HepG2 (cell line): ENCODE results near the gene DIABLO. TPM values are rescaled to one million over a fixed set of nuclear protein-coding genes. Genes with fewer than 3 reads are reported as not detected.

Experiments
- ARNT2 ChIP-seq: sonication (generic); formaldehyde crosslinking; IDR thresholded peaks from 2 replicates; pipeline ENCODE4 v1.8.0; 2022; ENCODE audit warnings: mild to moderate bottlenecking, low read depth, missing genetic modification reagents, moderate library complexity
- DPF2 ChIP-seq: sonication (generic); formaldehyde crosslinking; IDR thresholded peaks from 2 replicates; pipeline ENCODE4 v1.4.0; 2020; ENCODE audit warnings: mild to moderate bottlenecking, low read depth, missing genetic modification reagents, borderline replicate concordance
- ERF ChIP-seq: IDR thresholded peaks from 2 replicates; pipeline ENCODE4 v1.6.1; 2018; ENCODE audit warnings: missing biosample characterization, missing genetic modification reagents
- ETS1 ChIP-seq: sonication (generic); formaldehyde crosslinking; IDR thresholded peaks from 2 replicates; pipeline ENCODE4 v1.4.0; 2020; ENCODE audit warnings: missing genetic modification reagents
- IKZF1 ChIP-seq: fragments of 450-650 bp; IDR thresholded peaks from 2 replicates; pipeline ENCODE4 v1.7.1; 2016
- KAT8 ChIP-seq: IDR thresholded peaks from 2 replicates; pipeline ENCODE4 v1.6.1; 2016; ENCODE audit warnings: missing genetic modification reagents, missing compliant biosample characterization
- PRDM15 ChIP-seq: sonication (generic); formaldehyde crosslinking; IDR thresholded peaks from 2 replicates; pipeline ENCODE4 v1.4.0; 2020; ENCODE audit warnings: missing genetic modification reagents
- RBM39 ChIP-seq: fragments of 200-400 bp; formaldehyde crosslinking; IDR thresholded peaks from one replicate; pipeline ENCODE4 v1.6.1; 2018; ENCODE audit warnings: antibody characterized with exemption, mild to moderate bottlenecking, low read depth, low read length; ENCODE audit not compliant: poor library complexity, severe bottlenecking
- SNAPC4 ChIP-seq: sonication (generic); formaldehyde crosslinking; IDR thresholded peaks from 2 replicates; pipeline ENCODE4 v1.4.0; 2020; ENCODE audit warnings: mild to moderate bottlenecking, missing genetic modification reagents
- TFDP1 ChIP-seq: IDR thresholded peaks from 2 replicates; pipeline ENCODE4 v1.6.1; 2016; ENCODE audit warnings: missing compliant biosample characterization, missing genetic modification reagents, borderline replicate concordance
- ZBTB1 ChIP-seq: sonication (generic); formaldehyde crosslinking; IDR thresholded peaks from 2 replicates; pipeline ENCODE4 v1.4.0; 2020; ENCODE audit warnings: missing genetic modification reagents, borderline replicate concordance
- ZFYVE20 ChIP-seq: sonication (generic); formaldehyde crosslinking; IDR thresholded peaks from 2 replicates; pipeline ENCODE4 v1.8.0; 2023; ENCODE audit warnings: low read depth, mild to moderate bottlenecking, moderate library complexity, missing genetic modification reagents, borderline replicate concordance
- ZNF234 ChIP-seq: sonication (generic); formaldehyde crosslinking; conservative IDR thresholded peaks from 2 replicates; pipeline ENCODE4 v1.5.1; 2020; ENCODE audit warnings: mild to moderate bottlenecking, missing genetic modification reagents
- ZNF614 ChIP-seq: IDR thresholded peaks from 2 replicates; pipeline ENCODE4 v1.6.1; 2018; ENCODE audit warnings: missing biosample characterization, missing genetic modification reagents, inconsistent platforms, borderline replicate concordance
- ZNF724P ChIP-seq: sonication (generic); formaldehyde crosslinking; IDR thresholded peaks from 2 replicates; pipeline ENCODE4 v1.8.0; 2022; ENCODE audit warnings: missing genetic modification reagents, borderline replicate concordance
- ZSCAN21 ChIP-seq: sonication (generic); formaldehyde crosslinking; IDR thresholded peaks from 2 replicates; pipeline ENCODE4 v1.8.0; 2022; ENCODE audit warnings: mild to moderate bottlenecking, missing genetic modification reagents, moderate library complexity, borderline replicate concordance
- ZSCAN30 ChIP-seq: sonication (generic); formaldehyde crosslinking; IDR thresholded peaks from 2 replicates; pipeline ENCODE4 v1.5.0; 2020; ENCODE audit warnings: mild to moderate bottlenecking, missing genetic modification reagents
- polyA plus RNA-seq, 8 experiments: library from polyadenylated mRNA; depleted of rRNA in 3 of 8; stranded (reverse) in 7 of 8; unstranded in 1 of 8; fragments of >200 nt; fragmentation: Illumina TruSeq in 4 of 8; extraction: Trizol in 4 of 8; gene quantifications; 2 replicates each; pipeline versions ENCODE4 v1.2.1 to v1.2.3, GENCODE V29; 2011 to 2016; ENCODE audit warnings: low read depth in 4 of 8, missing spikeins in 1 of 8, mixed read lengths in 1 of 8; ENCODE audit not compliant: insufficient read depth in 1 of 8
- total RNA-seq, 5 experiments: library from RNA; depleted of rRNA; stranded (reverse); fragments of >200 nt; fragmentation: Illumina TruSeq; extraction: Trizol; gene quantifications; 2 replicates each; pipeline ENCODE4 v1.2.3, GENCODE V29; 2016; ENCODE audit warnings: low read depth in 1 of 5

The DIABLO gene
- total and polyA plus RNA-seq, 2 of the 13 experiments (the other 11 are each of a cell fraction or from before 2014, with no cell fraction given): 20.7 to 70.9 TPM

- no peak for TF ChIP-seq PRDM15 (CRISPR knock-in tag)
- TF ChIP-seq ZNF614 (CRISPR knock-in tag): no peak
- no peak for TF ChIP-seq RBM39
- no peak for TF ChIP-seq SNAPC4 (CRISPR knock-in tag)
- no peak for TF ChIP-seq KAT8 (CRISPR knock-in tag)
- no peak for TF ChIP-seq ARNT2 (CRISPR knock-in tag)
- TF ChIP-seq ZFYVE20 (CRISPR knock-in tag): no peak
- TF ChIP-seq ZSCAN30: no peak
- no peak for TF ChIP-seq ZNF234
- TF ChIP-seq ZSCAN21 (CRISPR knock-in tag): peak; percentile 63; the same call in 1 of the 2 replicates
- no peak for TF ChIP-seq ETS1
- peak; percentile 69; the same call in 1 of the 2 replicates for TF ChIP-seq TFDP1 (CRISPR knock-in tag)
- no peak for TF ChIP-seq ZBTB1 (CRISPR knock-in tag)
- no peak for TF ChIP-seq ZNF724P (CRISPR knock-in tag)
- TF ChIP-seq IKZF1: no peak
- TF ChIP-seq DPF2 (CRISPR knock-in tag): no peak
- TF ChIP-seq ERF: peak; percentile 18; the same call in 1 of the 2 replicates
Observed at GRCh38 chr12:122203301-122204166, 22.3 kb downstream of the DIABLO start, which contains the start of gene B3GNT4 (continued).
